ENCODE data around the gene MCC. TPM values are rescaled to one million over a fixed set of nuclear protein-coding genes. Genes with fewer than 3 reads are reported as not detected.

The MCC gene
- total RNA-seq, 4 donors from 2014 or later: 57.7 to 91.5 (median 76.0) TPM

DNA sequence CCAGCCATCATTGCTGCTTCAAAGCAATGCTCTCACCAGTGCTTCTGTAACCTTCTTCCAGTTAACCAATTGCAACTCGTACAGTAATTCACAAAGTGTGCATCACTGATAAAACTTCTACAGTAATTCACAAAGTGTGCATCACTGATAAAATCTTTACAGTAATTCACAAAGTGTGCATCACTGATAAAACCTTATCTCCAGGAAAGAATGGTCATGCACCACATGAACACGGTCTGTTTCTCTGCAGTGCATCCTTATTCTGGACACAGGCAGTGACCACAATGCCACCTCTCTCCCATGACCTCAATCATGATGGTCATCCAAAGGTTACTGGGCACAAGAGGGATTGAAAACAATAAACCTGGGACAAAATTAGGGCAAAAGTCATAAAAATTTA lies 207.1 kb downstream of the MCC start:
- DNase-seq (ENCODE audit: low spot score in 2 of 2): no peak
- WGBS, 2 donors: 77 to 82% methylated on average over 2 of the region's 2 CpGs
- TF ChIP-seq, protein P1, sequence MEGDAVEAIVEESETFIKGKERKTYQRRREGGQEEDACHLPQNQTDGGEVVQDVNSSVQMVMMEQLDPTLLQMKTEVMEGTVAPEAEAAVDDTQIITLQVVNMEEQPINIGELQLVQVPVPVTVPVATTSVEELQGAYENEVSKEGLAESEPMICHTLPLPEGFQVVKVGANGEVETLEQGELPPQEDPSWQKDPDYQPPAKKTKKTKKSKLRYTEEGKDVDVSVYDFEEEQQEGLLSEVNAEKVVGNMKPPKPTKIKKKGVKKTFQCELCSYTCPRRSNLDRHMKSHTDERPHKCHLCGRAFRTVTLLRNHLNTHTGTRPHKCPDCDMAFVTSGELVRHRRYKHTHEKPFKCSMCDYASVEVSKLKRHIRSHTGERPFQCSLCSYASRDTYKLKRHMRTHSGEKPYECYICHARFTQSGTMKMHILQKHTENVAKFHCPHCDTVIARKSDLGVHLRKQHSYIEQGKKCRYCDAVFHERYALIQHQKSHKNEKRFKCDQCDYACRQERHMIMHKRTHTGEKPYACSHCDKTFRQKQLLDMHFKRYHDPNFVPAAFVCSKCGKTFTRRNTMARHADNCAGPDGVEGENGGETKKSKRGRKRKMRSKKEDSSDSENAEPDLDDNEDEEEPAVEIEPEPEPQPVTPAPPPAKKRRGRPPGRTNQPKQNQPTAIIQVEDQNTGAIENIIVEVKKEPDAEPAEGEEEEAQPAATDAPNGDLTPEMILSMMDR (IDR thresholded peaks at IDR 0.05): no peak
- no peak for TF ChIP-seq POLR2A (IDR thresholded peaks at IDR 0.05)
- intact Hi-C loops (cut with DNase I; ENCODE audit: low total_unique reads): no loop called here
- no peak overlapping the region for H3K4me3 ChIP-seq (ENCODE audit: low read depth, poor library complexity, severe bottlenecking)

DNA sequence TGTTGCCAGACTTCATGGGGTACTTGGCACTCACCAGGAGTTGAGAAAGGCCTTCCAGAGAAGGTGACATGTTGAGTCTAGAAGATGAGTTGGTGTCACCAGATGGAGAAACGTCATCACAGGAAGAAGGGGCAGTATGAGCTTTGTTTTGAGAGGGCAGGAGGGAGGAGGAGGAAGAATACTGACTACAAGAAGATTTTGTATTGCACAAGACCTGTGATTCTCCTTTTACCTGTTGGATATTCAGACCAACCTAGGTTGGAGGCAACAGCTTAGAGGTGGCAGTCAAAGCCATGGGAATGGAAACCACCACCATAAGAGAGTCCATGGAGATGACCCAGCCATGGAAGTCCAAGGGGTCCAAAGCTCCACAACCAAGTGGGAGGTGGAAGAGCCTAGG lies 207.7 kb downstream of the MCC start:
- DNase-seq (ENCODE audit: low spot score in 2 of 2): no peak
- TF ChIP-seq, protein P1 (IDR thresholded peaks at IDR 0.05): no peak
- intact Hi-C loops (cut with DNase I; ENCODE audit: low total_unique reads): no loop called here
- H3K4me3 ChIP-seq (ENCODE audit: low read depth, poor library complexity, severe bottlenecking): no peak overlapping the region
- 38 to 50% methylated on average over 1 of the region's 1 CpG for WGBS, 2 donors

DNA sequence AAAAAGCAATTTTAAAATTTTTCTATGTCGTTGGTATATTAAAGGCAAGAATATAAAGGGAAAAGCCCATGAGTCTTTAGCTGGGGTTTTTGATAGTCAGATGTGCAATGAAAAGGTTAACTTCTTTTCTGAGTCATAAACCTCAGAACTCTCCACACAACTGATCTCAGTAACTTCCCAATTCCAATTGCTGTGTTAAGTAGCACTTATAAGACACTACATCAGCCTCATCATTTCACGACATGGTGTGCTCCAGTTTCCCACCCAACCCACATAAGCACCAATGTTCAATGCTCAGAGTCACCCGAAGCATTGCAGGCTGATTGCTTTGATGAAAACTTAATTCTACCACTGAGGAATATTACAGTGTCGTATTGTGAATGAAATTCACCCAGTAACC lies 209.3 kb downstream of the MCC start:
- no peak overlapping the region for H3K4me3 ChIP-seq (ENCODE audit: low read depth, poor library complexity, severe bottlenecking)
- TF ChIP-seq, protein P1 (IDR thresholded peaks at IDR 0.05): no peak
- no peak for TF ChIP-seq POLR2A (IDR thresholded peaks at IDR 0.05)
- intact Hi-C loops (cut with DNase I; ENCODE audit: low total_unique reads): no loop called here
- DNase-seq (ENCODE audit: low spot score in 2 of 2): no peak
- WGBS, 2 donors: 75 to 83% methylated on average over 4 of the region's 4 CpGs

DNA sequence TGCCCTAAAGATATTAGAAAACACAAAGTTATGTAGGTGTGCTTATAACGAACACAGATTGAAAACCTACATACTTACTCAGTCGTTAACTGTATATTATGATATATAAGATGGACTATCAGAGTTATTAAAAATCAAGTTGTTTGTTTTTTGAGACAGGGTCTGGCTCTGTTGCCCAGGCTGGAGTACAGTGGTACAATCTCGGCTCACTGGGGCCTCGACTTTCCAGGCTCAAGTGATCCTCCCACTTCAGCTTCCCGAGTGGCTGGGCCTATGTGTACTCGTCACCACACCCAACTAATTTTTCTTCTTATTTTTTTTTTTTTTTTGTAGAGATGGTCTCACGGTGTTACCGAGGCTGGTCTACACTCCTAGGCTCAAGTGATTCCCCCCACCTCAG lies 211.8 kb downstream of the MCC start:
- 89 to 90% methylated on average over 8 of the region's 8 CpGs for WGBS, 2 donors
- DNase-seq (ENCODE audit: low spot score in 2 of 2): no peak
- no peak overlapping the region for H3K4me3 ChIP-seq (ENCODE audit: low read depth, poor library complexity, severe bottlenecking)
- intact Hi-C loops (cut with DNase I; ENCODE audit: low total_unique reads): no loop called here
- TF ChIP-seq, protein P1 (IDR thresholded peaks at IDR 0.05): no peak
- TF ChIP-seq POLR2A (IDR thresholded peaks at IDR 0.05): no peak

DNA sequence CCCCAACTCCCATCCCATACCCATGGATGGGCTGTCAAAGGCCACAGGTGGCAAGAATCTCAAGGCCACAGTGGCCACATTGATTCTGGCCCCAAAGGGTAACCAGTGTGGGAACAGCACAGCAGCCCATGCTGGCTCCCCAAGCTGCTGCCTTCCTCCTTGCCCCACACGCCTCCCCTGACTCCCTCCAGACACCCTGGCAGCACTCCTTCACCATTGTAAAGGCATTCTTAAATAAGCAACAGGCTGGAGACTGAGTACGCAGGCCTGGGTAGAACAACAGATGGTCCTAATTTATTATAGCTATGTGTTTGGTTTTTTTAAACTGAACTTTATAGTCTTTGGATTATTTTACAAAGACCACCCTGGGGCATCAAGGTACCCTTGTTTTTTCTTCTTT lies 212.3 kb downstream of the MCC start:
- H3K4me3 ChIP-seq (ENCODE audit: low read depth, poor library complexity, severe bottlenecking): no peak overlapping the region
- intact Hi-C loops (cut with DNase I; ENCODE audit: low total_unique reads): no loop called here
- no peak for DNase-seq (ENCODE audit: low spot score in 2 of 2)
- 74 to 83% methylated on average over 2 of the region's 2 CpGs for WGBS, 2 donors
- TF ChIP-seq POLR2A (IDR thresholded peaks at IDR 0.05): no peak
- TF ChIP-seq, protein P1 (IDR thresholded peaks at IDR 0.05): no peak

DNA sequence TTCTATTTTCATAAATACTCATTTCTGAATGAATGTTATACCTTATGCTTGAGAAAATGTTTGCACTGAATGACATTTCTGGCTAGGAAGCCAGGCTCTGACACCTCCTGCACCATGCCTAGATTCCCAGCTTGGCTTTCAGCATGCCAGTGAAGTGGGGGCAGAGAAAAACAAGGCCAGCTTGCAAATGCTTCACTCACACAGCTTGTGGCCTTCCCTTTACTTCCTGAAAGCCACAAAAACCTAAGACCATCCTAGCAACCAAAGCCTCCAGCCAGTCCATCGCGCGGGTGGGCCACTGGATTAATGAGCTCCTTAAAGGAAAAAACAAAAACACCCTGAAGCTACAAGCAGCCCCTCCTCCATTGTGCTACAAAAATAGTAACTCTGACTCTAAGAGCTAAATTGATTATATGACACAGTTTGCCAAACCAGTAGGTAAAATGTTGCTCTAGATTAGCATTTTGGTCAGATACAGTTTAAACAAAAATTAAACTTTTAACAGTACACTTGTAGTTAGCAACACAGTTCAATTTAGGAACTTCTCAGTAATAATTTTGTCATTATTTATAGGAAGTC lies 213.3 kb downstream of the MCC start:
- TF ChIP-seq, protein P1 (IDR thresholded peaks at IDR 0.05): no peak
- TF ChIP-seq POLR2A (IDR thresholded peaks at IDR 0.05): no peak
- intact Hi-C loops (cut with DNase I; ENCODE audit: low total_unique reads): no loop called here
- no peak for DNase-seq (ENCODE audit: low spot score in 2 of 2)
- 69 to 87% methylated on average over 3 of the region's 3 CpGs for WGBS, 2 donors
- no peak overlapping the region for H3K4me3 ChIP-seq (ENCODE audit: low read depth, poor library complexity, severe bottlenecking)
